ENCODE results near the gene DCUN1D4.

Gene DCUN1D4

DNA sequence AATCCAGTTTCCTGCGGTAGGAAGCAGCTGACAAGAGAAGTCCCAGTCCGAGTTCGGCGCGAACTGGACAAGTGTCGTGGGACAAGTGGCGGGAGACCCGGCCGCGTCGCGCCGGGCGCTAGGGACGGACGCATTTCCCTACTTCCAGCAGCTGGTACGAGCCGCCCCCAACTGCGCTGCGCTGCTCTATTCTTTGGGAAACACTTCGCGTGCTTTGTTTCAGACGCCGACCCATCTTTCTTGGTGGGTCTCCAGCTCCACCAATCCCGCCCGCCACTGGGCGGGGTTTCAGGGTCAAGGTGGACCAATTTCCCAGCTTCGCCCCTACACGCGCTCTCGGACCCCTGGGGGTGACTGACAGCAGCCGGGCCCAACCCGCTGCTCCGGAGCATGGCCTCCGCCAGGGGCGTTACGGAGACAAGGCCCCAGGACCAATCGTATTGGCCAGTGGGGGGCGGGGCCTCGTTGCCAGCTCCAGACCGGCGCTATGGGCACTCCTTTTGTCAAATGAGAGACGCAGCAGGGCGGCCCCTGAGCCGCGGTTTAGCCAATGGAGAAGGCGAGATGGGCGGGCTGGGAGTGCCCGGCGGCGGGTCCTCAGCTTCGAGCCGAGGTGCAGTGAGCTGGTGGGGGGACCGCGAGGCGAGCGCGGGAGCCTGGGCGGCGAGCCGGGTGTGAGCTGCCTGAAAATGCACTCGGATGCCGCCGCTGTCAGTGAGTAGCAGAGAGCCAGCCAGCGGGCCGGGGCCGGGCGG, at the start of gene DCUN1D4:
Gene DCUN1D4, plus strand, starts transcription at position 600 of the 755 bp plus-strand sequence. Its CDS starts 90 bp downstream, at position 690.
- peak; percentile 96 to 98 for DNase-seq

DNA sequence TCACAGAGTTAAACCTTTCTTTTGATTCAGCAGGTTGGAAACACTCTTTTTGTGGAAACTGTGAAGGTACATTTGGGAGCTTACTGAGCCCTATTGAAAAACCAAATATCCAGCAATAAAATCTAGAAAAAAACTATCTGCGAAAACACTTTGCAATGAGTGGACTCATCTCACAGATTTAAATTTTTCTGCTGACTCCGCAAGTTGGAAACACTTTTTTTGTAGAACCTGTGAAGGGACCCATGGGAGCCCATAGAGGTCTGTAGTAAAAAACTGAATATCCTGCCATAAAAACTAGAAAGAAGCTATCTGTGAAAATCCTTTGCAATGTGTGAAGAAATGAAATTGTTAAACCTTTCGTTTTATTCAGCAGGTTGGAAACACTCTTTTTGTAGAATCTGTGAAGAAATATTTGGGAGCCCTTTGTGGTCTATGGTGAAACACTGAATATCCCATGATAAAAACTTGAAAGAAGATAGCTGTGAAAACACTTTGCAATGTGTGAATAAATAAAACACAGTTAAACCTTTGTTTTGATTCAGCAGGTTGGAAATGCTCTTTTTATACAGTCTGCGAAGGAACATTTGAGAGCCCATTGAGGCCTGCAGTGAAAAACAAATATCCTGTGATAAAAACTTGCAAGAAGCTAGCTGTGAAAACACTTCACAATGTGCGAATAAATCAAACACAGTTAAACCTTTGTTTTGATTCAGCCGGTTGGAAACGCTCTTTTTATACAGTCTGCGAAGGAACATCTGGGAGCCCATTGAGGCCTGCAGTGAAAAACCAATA, 22.3 kb upstream of the DCUN1D4 start:
- no peak for DNase-seq

DNA sequence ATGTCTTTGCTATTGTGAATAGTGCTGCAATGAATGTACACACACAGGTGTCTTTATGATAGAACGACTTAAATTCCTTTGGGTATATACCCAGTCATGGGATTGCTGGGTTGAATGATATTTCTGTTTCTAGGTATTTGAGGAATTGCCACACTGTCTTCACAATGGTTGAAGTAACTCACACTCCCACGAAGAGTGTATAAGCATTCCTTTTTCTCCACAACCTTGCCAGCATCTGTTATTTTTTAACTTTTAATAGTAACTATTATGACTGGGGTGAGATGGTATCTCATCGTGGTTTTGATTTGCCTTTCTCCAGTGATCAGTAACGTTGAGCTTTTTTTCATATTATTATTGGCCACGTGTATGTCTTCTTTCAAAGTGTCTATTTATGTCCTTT, 17.6 kb upstream of the DCUN1D4 start:
- DNase-seq, result no peak

DNA sequence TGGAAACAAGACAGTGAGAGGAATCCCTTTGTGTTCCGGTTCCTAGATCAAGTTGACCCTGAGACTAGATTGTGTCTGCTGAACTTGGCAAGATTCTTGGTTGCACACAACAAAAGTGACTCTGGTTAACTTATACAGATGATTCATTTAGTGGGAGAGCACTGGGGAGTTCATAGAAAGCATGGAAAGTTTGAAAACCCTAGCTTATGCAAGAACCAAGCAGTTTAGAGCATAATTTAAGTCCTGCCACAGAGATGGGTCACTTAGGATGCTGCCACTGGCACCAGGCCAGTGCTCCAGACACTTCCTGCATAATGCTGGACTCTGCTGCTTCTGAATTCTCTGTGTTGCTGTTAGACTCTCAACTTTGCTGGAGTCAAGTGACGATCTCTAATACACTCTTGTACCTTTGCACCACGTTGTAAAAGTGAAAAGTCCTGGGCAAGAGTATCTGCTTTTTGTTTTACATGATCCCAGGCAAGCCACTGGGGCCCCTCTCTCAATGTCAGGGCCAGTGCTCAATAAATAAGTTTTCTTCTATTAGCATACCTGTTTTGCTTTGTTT, 12.7 kb upstream of the DCUN1D4 start:
- DNase-seq, result no peak

DNA sequence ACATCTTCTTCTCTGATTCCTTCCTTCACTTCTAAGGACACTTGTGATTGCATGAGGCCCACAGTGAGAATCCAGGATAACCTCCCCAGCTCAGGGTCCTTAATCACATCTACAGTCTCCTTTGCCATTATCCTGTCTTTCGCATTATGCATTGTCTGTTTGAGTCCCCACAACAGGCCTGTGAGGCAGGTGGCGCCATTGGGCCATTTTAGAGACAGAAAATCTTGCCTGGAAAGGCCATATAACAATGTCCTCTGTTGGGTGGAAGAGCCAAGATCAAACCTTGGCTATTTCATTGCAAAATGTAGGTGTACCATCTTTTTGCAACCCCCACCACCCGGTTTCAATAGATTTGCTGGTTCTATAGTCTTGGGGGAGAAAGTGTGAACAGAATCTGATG, 11.8 kb upstream of the DCUN1D4 start:
- DNase-seq, result peak; percentile 54 to 58

DNA sequence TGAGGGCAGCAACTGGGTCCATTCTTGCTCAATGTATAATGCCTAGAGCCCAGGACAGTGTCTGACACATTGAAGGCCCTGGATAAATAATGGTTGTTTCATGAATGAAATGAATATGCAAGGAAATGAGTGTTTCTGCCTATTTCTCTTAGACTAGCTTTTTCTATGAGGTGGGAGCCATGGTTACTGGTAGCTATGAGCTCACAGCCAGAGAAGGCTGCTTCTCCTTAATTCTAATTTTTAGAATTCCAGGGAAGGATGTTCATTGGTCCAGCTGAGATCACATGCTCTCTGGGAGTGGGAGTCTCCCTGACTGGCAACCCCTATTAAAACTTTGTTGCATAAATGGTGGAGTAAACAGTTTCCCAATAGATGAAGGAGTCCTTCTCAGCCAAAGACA, 9.7 kb upstream of the DCUN1D4 start:
- no peak for DNase-seq

DNA sequence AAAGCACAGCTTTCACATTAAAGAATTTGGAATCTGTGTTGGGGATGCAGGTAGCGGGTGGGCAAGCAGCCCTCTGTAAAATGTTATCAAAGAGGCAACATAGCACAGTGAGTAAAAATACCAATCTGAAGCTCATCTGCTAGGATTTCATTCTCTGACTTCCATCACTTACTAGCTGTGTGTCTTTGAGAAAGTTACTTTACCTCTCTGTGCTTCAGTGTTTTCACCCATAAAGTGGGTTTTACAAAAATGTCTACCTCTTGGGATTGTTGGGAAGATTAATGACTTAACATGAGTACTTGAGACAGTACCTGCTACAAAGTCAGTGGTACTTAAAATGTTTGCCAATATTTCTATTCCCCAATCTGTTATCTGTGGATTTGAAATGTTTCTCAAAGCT, 7.9 kb upstream of the DCUN1D4 start:
- no peak for DNase-seq

DNA sequence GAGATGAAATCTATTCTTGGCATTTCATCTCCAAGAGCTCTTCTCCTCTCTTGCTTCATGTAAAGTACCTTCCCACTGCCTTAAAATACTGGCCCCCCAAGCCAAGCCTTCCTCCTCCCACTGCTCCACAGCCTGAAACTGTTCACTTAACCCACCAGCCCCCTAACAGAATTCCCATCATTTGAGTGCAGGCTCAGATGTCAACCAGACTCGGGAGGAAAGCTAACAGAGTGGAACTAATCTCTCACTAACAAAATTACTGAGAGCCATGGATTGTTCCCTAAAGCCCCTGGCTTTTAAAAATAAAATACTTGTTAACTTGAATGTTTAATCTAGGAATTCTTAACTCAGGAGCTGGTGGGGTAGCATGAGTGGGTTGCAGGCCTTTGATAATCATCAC, 7.1 kb upstream of the DCUN1D4 start:
- no peak for DNase-seq

DNA sequence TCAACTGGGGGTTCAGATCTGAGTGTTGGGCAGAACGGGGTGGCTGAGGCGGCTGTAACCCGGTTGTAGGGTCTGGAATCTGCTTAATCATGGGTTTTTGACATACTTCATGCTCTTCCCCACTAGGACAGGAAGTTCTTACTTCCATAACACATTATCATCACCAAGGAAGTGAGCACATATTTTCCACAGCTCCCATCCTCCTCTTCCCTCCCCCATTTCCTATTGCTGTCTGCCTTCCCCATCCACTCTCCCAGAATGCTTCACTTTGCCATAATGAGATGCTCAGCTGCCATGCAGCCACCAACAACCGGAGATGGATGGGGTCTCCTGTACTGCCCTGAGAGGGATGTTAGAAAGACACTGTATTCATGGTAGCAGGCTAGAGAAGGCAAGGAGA, 6.4 kb upstream of the DCUN1D4 start:
- DNase-seq, result no peak

DNA sequence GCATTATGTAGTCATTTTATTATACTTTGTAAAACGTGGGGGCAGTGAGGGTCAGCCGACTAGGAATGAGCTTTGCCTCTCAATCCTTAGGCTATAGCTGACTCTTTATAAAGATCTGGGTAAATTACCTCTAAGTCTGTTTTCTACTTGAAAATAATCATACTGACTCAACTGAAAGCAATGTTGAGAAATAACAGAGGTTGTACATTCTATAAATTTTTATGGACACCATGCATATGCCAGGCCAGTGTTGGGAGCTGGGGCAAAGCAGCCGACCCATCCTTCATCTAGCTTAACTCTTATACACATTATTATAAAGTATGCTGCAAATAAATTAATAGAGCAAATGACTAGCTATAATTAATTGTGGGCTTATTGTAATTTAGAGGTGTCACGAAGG, 2.2 kb upstream of the DCUN1D4 start:
- DNase-seq, result no peak

DNA sequence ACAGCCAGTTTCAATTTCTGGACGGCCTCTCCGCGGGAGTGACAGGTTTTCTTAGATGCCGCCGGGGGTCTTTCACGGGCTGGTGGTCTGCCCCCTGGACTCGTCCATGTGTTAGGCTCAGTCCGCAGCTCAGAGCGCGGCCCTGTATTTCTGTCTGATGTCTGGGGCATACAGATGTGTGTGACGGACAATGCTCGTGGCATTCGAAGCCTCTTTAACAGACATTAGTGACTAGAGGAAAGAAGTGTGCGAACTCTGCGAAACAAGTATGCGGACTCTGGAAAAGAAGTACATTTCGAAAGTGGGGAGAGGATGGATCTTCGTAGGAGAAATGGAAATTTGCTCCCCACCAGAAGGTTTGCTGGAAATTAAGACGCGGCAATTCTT, 793 bp upstream of the DCUN1D4 start:
- DNase-seq, result no peak

DNA sequence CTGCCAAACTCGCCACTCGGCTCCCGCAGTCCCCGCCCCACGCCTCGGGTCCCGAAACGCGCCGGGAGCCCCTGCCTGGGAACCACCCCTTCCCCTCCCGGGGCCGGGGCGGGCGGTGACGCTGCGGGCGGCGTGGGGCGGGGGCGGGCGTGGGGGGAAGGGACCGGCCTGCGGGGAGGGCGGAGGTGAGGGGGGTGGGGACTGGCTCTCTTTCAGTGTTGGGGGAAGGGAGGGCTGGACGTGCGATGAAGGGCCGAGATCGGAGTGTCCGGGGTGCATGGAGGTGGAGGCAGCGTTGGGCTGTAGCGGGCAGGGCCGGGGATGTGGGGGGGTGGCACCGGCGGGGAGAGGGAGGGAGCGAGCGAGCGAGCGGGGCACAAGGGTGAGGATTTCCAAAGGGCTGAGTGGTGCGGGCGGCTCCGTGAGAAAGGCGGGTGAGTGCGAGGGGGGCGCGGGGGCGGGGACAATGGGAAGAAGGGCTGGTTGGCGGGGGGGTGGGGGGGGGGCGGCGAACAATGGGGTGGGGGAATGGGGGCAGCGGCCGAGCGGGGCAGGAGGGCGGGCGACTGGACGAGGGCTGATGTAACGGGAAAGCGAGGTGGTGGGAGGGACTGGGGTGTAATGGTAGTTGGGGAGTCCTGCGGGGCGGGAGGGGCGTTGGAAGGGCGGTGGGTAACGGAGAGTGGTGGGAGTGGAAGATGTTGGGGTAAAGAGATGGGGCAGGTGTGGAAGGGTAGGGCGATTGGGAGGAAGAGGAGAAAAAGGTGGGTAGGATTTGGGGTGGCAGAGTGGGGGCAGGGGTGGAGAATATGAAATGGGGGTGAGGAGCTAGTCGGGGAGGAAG, 578 bp downstream of the DCUN1D4 start:
- DNase-seq, result peak; percentile 64 to 67

DNA sequence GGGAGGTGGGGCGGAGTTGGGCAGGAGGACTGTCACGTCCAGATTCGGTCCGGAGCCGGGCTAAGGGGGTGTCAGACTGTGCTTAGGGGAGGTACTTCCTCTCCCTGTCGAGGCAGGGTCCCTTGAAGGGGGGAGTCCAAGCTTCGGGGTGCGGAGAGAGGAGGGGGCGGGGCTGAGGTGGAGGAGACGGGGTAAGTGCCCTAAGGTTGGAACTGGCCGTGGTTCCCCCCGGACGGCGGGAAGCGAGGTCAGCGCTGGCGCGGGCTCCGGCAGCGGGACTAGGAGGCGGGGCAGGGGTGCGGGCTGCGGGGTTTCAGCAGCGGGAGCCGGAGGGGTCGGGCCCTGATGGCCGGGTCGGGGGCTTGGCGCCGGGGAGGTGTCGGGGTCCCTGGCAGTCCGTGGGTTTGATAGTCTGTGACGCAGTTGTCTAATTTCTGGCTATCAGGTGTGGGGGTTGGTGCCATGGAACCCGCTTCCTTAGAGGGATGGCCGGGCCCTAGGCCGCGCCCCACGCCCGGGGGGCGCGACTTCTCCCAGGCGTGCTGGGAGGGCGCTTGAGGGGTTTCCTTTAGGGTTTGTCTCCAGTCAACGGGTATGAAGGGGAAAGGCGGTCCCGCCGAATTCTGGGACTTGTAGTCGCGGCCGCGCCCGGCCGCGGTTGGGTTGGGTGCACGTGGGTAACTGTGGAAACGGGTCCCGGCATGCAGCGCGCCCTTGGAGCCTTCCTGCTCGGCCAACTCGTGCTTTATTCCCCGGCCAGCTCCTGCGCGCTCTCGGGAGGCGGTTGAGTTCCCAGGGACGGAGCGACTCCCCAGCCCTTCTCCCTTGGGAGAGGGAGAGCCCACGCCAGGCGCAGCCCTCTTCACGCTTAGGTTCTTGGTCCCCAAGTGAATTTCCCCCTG, 1.5 kb downstream of the DCUN1D4 start:
- DNase-seq, result peak; percentile 78 to 80

DNA sequence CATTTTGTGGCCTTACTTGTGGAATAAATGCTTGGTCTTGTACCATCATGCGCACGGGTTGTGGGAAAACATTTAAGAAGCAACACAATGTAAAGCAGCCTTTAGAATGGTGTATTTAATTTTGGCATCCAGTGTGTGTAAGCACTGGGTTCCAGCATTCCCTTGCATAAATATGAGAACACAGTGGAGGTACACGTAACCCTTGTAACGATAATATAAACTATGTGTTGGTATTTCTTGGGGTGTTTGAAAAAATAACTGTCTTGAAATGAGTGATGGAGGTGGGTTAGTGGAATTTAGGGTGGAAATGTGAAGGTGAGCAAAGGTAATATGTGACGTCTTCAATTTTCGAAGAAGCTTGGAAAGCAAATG, 2.1 kb downstream of the DCUN1D4 start:
- DNase-seq, result no peak

DNA sequence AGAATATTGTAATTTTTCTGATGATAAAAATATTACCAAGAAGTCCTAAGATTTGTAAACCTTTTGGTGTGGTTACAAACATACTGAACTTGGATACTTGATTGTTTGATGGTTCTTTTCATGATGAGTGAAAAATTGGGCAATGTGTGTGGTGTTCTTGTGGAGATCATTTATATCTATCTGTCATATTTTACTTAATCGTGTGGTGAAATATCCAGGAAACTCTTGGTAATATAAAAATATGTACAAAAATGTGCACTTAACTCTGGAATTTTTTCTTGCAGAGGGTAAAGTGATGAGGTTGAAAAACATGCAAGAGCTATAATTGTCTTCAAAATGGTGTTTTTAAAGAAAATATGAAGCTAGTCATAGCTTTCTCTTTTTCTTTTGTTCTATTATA, 2.8 kb downstream of the DCUN1D4 start:
- no peak for DNase-seq

DNA sequence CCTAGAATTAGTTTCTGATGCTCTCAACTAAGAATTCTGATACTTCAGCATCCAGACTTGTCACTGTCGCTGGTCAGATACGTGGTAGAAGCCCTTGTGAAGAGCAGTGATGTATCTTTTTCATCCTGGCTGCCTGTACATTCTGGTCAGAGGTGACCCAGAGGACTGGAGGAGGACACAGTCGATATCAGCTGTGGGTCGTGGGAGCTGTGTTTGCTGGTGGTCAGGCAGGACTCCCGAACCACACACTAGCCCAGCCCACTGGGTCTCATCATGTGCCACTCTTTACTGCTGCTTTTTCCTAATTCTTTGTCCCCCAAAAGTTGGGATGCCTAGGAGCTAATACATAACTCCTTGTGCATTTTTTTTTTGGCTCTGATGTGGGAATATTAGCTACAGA, 6.5 kb downstream of the DCUN1D4 start:
- DNase-seq, result no peak

DNA sequence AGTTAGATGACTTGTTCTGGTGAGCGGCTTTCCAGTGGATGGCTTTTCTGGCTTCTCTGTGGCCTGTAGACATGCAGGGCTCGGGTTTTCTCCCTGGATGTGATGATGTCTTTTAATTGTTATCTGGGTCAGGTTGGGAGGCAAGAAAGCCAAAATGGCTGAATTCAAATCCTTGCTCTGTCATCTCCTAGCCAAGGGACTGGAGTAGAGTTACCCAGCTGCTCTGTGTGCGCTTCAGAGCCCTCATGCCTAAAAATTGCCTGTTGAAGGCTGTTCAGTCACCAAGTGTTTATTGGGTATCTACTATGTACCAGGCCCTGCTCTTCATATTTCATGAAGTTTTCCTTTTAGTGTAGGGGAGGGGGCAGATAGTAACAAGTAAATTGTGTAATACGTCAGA, 7.3 kb downstream of the DCUN1D4 start:
- no peak for DNase-seq

DNA sequence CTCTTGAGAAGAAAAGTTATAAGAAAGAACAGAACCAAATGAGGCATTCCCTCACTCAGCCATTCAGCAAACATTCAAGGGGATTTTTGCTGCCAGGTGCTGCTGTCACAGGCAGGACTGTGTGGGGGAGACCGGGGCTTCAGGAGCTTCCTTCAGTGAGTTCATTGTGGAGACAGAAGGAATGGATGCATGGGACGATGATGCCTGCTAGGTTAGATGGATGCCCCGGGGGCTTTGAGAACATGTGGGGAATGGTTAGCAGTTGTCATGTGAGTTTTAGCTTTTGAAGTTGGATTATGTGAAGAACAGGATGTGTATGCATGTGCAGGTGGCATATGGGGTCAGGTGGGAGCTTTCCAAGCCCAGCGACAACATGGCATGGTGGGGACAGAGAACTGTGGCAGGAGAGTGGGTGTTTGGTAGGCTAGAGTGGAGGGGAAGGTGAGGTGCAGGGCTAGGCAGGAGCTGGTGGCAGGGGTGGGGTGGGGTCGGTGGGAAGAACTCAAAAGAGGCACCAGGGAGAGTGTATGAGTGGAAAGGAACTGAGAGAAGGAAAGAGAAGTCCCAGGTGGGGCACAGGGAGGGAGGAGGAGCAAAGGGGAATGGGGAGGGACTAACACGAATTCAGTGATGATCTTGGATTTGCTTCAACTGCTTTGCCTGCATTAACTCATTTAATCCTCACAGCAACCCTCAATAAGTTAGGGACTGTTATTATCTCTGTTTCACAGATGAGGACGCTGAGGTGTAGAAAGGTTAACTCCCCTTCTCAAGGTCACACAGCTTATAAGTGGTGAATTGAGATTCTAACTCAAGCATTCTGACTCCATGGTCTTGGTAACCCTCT, 8.4 kb downstream of the DCUN1D4 start:
- DNase-seq, result no peak

DNA sequence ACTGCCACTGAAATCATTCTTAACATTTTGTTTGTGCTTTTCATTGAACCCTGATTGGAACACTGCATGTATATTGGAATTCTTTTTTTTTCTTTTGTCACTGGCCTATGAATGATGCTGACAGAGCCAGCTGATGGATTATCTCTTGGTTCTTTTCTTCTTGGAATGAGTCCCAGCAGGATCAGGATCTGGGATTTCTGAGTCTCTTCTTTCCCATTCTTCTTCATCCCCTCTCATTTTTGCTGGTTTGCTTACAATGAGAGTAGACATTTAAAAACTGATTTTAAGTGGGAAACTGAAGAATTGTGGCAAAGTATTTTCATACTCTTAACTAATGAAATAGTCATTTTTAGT, 9.0 kb downstream of the DCUN1D4 start:
- no peak for DNase-seq

DNA sequence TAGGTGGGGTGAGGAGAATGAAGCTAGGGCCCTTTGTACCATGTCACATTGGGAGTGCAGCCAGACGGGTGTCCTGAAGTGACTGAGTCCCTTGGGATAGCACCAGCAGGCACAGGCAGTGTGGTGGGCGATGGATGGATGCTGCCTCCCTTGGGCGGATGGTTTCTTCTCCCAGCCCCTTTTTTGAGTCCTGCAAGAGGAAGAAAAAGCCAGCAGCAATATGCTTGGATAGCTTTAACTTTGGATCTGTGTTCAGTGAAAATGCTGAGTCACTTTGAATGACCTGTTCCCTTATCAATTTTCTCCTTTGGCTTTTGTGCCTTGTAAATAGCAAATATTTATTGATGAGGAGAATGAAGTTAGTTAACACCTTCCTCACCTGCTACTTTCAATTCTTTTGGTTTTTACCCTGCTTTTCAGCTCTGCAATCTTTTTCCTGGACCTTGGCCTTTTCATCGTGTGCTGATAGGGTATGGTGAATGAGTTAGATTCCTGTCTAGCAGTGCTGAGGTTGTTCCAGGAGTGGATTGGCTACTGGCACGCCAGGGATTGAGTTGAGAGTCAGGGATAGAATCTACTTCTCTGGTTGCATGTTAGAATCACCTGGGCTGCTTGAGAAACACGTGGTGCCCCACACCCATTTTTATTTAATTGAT, 10.2 kb downstream of the DCUN1D4 start:
- no peak for DNase-seq

DNA sequence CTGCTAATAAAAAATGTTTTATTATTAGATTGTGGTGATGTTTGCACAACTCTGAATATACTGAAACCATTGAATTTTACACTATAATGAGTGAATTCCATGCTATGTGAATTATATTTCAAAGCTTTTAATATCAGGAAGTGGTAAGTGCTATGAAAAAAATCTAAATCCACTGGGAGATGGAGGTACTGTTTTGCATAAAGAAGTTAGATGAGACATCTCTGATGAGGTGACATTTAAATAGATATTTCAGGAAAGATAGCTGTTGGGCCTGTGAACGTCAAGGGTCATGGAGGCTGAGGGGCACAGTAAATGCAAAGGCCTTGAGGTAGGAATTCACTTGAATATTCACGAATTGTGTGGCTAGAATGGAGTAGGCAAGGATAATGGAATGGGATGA, 12.3 kb downstream of the DCUN1D4 start:
- DNase-seq, result no peak

Measured in stimulated activated CD4-positive, alpha-beta T cell treated with anti-CD3 and anti-CD28 coated beads, Interleukin-4, amount 100 ng/mL, for 4 hours (primary cell).